GM12874 (cell line): Measurements from ENCODE around the gene LRRC74A.

Source experiments
- TF ChIP-seq, protein P1 (sequence below): IDR thresholded peaks from 2 replicates; pipeline ENCODE4 v1.5.1; 2011; ENCODE audit warnings: low read depth, mild to moderate bottlenecking, control low read depth, low read length, moderate library complexity; ENCODE audit not compliant: insufficient read depth

Gene LRRC74A

DNA sequence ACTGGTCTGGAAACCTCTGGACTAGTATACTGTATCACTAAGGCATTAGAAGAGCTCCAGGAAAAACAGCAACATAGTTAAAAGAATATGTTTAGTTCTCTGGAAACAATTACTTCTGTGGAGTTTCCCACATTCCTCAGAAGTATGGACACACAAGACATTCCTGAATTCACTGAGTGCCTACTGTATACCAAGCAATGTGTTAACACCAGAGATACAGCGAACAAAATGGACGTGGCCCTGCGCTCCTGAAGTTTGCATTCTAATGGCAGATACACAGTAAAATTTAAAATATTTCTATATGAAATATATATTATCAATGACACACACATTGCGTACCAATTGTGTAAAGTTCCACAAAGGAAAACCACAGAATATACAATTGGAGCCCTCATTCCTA, 14.6 kb upstream of the LRRC74A start:
- TF ChIP-seq, protein P1, sequence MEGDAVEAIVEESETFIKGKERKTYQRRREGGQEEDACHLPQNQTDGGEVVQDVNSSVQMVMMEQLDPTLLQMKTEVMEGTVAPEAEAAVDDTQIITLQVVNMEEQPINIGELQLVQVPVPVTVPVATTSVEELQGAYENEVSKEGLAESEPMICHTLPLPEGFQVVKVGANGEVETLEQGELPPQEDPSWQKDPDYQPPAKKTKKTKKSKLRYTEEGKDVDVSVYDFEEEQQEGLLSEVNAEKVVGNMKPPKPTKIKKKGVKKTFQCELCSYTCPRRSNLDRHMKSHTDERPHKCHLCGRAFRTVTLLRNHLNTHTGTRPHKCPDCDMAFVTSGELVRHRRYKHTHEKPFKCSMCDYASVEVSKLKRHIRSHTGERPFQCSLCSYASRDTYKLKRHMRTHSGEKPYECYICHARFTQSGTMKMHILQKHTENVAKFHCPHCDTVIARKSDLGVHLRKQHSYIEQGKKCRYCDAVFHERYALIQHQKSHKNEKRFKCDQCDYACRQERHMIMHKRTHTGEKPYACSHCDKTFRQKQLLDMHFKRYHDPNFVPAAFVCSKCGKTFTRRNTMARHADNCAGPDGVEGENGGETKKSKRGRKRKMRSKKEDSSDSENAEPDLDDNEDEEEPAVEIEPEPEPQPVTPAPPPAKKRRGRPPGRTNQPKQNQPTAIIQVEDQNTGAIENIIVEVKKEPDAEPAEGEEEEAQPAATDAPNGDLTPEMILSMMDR = no peak

DNA sequence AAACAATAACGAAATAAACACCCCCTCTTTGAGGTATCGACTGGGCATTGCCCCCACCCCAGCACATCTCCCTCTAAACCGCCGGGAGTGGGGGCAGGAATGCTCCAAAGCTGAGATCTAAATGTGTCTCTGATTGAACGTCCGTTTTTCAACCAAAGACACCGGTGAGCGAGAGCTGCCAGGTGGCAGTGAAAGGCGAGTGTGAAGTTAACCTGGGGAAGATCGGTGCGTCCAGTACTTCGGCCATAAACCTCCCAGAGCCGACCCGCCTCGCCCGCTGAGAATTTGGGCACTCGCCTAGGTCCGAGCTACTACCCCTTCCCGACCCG, 14.2 kb upstream of the LRRC74A start:
- TF ChIP-seq, protein P1 = no peak

DNA sequence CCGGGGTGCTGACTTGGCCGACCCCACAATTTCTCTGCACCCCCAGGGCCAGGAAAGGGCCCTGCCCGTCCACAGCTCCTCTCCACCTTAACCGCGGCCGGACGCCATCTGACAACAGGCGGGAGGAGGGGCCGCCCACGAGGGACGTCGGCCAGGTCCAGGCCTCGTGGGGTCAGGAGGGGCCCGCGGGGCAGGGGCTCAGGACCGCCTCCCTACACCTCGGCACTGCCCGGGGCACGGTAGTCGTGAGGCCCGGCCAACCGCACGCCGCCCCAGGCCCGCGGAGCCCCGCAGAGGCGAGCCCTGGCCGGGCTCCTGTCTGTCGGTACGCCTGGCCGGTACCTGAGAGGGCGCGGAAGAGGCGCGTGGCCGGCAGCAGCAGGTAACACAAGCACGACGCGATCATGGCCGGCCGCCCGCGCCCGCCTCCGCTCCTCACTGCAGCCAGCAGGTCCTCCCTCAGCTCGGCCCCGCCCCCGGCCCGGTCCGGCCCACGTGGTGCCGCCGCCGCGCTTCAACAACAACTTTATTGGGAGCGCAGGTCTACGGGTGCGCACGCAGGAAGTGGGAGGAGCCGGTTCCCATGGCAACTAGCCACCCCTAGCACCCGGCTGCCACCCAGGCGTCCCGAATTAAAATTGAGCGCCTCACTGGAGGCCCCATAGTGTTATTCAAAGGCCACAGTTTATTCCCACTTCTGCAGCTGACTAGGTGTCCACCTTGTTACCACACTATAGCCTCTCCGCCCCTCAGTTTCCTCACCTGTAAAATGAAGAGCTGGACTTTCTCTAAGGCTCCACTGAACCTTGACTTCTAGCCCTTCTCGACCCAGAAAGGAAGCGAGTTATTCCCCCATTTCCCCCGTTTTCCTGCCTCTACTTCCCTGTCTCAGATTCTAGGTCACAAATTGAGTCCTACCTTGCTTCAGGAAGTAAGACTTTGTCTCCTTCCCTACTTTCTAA, 13.5 kb upstream of the LRRC74A start, which contains the start of gene ANGEL1:
ANGEL1 (minus strand) TSS at position 461 of the 962 bp plus-strand sequence; CDS start at position 406, 55 bp downstream.
- TF ChIP-seq, protein P1 = no peak

DNA sequence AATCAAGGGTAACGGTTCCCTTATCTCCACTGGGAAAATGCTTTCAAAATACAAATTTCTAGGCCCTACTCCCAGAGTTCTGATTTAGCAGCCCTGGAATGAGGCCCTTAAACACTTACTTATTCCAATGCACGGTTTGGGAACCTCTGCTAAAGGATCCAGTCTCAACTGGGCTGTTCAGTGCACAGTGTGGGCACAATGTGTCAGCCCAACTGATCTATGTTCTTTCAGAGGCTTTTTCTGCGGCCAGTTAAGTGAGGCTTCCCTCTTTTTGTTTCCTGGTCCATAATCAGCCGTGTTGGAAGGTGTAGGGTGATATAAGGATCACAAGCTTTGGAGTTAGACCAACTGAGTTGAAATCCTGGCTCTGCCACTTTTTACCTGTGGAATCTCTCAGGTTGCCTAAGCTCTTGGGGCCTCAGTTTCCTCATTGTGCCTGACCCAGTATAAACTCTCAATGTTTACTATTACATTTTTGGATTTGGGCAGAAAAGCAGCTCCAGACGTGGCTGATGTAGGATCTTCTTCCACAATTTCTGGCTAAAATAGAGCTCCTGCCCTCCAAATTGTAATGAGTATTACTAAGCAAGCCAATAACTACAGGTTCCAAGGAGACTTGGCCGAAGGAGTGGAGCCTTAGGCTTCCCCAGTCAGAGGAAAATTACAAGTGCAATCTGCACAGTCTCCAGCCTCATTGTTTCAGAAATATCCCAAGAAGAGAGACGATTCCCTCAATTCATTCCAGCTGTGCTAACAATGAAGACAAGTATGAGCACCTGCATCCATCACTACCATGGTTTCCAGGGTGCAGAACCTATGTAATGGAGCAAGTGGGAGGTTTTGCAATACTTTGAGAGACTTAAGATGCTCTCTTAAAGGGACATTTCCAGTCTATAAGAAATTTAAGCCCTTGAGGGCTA, 11.2 kb upstream of the LRRC74A start:
- TF ChIP-seq, protein P1 = no peak

DNA sequence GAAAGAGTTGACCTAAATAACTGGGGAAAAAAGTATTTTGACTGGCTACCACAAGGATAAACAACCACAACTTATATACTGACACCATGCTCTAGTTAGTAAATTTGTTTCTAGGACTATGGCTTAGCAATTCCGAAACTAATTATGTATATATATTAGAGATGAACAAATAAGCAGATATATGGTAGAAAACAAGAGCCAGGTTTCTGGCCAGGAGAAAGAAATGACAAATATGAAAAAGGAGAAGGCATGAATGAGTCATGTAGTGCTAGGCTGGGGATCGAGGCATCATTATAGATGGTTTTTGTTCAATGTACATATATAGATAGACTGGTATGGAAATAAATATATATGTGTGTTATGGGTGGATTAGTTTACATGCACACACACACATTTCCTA, 5.5 kb upstream of the LRRC74A start:
- TF ChIP-seq, protein P1 = no peak

DNA sequence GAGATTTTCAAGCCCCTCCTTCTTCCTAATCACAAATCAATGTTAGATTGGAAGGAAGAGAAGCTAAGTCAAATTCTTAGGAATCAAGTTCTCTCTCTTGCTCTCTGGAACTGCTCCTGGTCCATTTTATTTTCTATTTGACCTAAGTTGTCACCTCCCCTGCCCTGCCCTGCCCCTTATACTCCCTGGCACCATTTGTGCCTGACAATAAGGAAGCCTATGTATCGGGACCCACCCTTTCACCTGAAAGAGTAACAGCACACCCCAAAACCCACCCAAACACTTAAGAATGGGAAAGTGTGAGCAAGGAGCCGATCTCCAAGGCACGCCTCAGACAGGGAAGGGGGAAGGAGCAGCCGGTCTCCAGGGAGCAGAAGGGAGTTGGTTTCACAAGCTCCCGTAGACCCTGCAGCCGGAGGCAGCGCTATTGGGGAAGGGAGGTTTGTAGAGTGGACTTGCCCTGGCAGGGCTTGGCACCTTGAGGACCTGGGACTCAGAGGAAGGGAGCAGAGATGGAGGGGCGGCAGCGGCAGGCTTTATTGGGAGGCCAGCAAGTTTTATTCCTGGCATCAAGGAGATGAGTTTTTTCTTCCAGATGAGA, 1.6 kb downstream of the LRRC74A start:
- TF ChIP-seq, protein P1 = no peak
